ENCODE data around the gene CPA2.

The CPA2 gene

DNA sequence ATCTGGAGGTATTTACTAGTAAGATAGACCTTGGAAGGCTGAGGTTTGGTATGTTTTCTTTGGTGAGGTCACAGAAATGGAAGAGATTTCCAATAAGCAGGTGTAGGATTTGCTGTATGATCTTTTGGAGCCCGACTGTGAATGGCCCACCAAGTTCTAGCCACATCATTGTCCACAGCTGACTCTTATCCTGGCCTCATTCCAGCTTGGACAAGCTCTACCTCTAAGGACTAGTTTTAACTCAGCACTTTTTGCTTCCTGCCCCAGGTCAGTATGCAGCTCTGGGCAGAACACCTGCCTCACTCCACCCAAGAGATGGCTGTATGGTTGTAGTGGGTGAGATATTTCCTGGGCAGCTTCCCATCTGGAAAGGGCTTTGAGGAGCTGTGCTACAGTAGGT lies 20.2 kb downstream of the CPA2 start:
- DNase-seq: no peak

DNA sequence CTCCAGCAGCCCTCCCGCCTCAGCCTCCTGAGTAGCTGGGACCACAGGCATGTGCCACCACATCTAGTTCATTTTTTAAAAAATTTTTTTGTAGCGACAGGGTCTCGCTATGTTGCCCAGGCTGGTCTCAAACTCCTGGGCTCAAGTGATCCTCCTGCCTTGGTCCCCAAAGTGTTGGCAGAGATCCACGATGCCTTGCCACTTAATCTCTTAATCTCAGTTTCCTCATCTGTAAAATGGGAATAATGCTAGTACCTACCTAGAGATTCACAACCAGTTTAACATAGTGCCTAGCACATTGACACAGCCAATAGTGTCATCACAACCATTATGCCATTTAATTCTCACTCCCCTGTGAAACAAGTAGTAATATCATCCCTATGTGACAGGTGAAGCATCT lies 21.5 kb downstream of the CPA2 start:
- DNase-seq: no peak

DNA sequence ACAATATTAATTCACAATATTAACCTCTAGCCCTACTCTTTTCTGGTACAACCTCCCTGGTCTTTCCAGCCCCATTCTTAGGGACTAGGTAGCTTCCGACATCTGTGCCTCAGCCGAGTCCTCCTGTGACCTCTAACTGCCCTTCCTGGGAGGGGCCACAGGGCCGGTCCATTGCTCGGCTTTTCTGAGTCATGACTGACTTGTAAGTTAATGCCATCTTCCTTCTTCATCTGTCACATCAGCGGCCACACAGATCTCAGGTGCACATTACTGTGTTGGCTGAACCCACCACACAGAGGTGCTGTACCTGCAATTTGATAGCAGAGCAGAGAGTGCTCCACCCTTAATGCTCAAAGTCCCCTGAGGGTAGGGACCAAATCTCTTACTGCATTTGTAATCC lies 22.2 kb downstream of the CPA2 start:
- no peak for DNase-seq

DNA sequence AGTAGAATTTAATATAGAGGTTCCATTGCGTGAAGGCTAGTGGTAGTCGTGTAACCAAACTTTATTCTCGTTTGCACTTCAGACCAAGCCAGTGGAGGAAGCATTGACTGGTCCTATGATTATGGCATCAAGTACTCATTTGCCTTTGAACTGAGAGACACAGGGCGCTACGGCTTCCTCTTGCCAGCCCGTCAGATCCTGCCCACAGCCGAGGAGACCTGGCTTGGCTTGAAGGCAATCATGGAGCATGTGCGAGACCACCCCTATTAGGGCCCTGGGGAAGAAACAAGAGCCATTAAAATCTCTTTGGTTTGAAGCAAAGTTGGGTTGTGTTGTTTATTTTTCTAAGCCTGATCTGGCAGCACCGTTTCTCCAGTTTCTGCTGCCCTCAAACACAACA lies 22.8 kb downstream of the CPA2 start:
- no peak for DNase-seq

DNA sequence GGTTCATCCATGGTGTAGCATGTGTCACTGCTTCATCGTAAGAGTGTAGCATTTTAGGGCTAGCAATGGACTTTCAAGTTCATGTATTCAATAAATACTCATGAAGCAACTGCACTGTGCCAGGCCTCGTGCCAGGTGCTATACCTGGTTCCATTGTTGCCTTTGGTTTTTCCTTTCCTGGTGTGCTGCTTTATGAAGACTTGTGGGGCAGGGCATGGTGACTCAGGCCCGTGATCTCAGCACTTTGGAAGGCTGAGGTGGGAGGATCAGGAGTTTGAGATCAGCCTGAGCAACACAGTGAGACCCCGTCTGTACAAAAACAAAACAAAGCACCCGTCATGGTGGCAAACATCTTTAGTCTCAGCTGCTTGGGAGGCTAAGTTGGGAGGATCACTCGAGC lies 24.1 kb downstream of the CPA2 start:
- no peak for DNase-seq

DNA sequence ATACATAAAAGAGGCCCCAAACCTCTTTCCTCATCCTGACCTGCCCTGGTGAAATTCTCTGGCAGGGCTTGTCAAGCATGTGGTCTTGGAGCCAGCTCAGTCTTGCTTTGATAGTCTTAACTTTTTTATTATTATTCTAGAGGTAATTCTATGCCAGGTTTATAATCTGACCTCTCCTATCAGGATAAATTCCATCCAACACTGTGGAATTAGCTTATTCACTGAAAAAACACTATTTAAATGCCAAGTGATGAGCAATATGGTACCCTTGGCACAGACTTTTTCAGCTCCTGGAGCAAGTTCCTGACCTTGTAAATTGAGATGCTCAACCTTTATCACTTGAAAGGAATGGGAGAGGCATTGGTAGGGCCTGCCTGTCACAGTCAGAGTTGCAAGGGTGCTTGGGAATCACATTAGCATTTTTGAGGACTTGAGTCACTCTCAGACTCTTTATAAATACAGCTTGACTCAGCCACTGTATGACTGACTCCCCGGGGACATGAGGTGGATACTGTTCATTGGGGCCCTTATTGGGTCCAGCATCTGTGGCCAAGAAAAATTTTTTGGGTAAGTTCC lies 26.1 kb downstream of the CPA2 start, which contains the start of gene CPA4:
Gene CPA4 (plus strand): TSS at position 480 of the 576 bp plus-strand sequence. CDS start 20 bp downstream, at position 500.
- no peak for DNase-seq

DNA sequence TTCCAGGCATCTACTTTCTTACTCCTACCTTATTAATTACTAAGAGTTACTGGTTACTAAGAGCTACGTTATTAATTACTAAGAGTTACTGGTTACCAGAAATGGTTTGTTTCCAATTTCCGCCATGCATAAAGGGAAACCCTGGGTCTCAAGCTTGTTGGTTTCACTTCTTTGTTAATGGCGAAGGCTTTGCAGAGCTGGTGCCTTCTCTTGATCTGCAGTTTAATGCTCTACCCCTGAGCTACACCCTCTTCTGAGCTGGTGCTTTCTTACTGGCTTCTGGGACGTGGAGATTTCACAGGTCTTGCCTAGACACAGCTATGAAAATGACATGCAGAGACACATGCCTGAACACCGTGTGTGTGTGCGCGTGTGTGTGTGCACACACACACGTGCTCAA lies 26.9 kb downstream of the CPA2 start:
- DNase-seq: no peak

DNA sequence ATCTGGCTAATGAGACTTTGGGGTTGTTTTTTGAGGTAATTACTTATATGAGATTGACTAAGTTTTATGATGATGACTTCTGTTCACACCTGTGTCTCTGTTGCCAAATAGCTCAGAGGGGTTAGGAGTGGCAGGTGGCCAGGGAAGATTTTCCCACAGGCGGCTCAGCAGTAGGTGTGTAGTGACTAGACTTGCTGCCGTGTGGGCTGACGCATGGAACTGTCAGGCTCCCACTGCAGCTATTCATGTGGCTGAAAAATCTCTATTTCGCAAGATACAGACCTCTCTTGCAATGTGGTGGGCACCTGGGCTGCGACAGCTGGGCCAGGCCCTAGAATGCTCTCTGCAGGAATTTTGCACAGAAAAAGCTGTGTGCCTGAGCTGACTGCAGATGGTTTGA lies 27.7 kb downstream of the CPA2 start:
- DNase-seq: no peak

DNA sequence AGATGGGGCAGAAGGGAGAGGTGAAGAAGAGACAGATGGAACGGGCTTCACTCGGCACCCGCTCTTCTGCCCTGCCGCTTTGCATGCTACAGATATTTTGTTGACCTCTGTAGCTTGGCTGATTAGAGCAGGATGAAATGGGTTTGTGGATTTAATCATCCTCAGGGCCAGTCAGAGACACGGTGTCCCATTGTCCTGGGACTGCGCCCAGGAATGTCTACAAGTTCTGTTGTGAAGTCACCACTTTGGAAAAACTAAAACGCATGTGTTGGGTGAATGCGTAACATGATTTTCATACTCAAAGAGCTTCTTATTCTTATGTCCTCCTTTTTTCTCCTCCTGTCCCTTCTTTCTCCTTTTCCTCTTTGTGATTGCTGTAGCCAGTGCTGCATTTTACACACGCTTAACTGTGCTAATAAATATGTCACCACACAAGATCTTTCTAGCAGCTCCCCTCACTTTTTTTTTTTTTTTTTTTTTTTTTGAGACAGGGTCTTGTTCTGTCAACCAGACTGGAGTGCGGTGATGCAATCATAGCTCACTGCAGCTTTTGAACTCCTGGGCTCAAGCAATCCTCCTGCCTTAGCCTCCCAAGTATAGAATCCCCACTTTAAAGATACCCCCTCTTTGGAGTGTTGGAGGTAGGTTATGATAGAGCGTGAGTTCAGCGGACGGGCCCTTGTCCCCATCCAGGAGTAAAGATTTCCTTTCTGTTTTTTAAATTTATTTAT lies 29.7 kb downstream of the CPA2 start:
- DNase-seq: no peak

DNA sequence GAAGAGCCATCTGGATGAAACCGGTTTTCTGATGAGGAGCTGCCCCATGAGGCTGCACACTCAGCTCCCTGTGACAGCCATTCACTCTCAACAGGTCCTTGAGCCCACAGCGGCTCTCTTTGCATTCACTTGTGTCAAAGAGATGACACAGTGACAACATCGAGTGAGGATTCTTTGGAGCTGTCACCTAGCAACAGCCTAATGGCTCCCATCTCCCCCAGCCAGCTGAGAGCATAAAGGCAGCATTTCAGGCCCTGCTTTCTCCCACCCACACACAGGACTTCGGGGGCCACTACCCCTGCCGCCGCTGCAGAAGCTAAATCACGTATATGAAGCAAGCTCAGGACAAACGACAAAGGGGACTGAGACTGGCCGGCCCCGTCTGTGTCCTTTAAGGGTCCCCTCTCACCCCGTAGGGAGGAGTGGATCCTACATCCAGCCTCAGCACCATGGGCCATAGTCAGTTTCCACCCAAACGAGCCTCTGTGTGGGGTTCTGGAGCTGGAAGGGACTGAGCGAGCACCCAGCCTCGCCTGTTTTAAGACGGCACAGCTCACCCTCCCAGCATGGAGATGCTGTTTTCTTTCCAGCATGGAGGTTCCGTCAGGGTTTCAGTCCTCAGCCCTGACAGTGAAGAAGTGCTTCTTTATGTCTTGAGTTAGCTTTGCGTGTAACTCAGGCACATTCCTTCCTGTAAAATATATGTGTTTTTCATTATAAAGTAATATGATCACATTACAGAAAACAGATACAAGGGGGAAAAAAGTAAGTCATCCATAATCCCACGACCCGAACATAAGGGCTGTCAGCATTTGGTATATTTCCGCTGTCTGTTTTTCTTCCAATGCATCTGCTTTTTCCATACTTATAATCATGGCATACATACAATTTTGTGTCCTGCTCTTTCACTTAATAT lies 31.2 kb downstream of the CPA2 start:
- DNase-seq: no peak

DNA sequence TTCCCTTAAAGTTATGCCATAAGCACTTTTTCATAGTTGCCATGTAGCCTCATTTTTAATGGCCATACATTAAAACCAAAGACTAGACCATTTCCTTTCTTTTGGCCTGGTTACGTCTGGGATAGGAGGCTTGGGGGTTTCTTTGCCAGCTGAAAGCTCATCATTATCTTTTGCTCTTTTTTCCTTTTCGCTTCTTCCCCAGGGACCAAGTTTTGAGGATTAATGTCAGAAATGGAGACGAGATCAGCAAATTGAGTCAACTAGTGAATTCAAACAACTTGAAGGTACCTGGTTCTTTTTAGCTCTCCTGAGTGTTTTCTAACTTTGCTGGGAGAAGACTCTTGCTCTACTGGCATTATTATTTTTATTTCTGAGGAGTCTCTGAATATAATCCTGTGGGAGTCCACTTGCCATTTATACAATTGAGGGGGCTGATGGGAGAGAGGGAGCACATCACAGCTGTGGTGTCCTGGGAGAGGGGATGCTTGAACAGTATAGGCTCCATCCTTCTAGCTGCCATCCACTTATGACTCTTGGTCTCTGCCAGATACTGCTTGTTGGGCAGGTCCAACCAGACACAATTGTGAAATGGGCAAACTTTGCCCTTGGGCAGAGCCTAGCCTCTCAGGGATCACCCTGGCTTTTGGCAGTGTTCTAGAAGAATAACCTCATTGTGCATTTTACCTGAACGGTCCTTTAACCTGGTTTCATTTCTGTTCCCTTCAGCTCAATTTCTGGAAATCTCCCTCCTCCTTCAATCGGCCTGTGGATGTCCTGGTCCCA lies 32.1 kb downstream of the CPA2 start:
- DNase-seq: no peak

DNA sequence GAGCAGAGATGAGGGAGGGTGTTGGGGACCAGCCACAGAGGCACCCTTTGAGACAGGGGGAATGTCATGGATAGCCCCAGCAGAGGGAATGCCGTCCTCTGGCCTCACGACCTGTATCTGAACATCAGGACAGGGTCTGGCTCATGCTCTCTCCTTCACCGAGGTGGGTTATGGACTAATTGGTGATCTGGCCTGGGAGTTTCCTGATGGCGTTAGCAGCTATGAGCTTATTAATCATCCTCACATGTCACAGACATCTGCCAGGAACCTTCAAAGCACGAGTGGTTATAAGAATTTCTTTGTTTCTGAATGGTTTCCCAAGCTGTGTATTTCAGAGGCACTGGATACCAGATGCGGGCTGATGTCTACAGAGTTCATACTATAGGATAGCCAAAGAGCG lies 33.2 kb downstream of the CPA2 start:
- no peak for DNase-seq

DNA sequence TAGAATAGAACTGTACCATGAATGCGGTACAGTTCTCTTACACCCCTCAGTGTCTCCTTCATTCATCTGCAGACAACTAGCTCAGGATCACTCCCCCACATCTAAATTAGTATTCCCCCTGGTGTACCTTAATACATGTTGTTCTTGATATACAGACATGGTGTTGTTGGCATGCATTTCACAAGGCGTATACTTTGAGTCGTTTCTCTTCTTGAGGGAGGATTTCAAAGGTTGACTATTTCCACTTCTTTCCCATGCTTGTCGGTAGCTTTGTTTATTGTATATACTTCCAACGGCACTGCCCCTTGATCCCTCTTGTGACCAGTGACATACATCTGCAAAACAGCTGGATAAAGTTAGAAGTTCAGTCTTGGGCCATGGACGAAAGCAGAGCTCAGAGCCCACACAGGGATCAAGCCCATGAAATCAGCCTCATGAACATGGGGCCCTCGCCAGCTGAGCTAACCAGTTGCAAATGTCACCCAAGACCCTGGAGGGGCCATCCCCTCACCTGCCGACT lies 34.9 kb downstream of the CPA2 start:
- no peak for DNase-seq

DNA sequence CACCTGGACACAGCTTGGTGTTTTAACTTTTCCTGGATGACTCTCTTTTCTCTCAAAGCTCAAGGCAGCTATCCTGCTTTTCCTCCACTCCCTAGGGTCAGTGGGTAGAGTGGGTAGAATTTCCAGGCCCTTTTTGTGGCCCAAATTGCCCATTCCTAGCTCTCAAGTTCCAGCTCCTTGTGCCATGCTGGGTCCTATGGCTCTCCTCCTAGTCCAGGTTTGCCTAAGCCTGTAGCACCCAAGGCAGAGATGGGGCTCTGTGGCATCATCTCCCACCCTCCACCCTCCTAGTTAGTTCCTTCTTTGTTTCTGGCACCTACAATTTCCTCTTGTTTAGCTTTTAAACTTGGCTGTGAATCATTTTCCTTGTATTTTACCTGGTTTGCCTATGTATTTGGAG lies 36.0 kb downstream of the CPA2 start:
- DNase-seq: no peak

DNA sequence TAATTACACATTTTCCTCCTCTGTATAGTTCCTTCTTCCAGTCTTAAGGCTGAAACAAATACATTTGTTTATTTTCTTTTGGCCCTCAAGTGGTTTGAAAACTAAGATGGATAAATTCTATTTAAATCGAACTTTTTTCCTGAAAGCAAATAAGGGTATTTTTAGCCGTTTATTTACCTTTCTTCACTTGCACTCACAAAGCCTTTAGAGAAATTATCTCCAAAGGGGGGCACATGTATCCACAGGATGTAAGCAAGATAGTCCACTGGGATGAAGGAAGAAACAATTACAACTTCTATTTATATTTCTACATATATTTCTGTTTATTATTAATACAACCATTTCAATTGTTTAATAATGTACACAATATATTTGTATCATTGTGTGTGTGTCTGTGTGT lies 36.5 kb downstream of the CPA2 start:
- DNase-seq: no peak

DNA sequence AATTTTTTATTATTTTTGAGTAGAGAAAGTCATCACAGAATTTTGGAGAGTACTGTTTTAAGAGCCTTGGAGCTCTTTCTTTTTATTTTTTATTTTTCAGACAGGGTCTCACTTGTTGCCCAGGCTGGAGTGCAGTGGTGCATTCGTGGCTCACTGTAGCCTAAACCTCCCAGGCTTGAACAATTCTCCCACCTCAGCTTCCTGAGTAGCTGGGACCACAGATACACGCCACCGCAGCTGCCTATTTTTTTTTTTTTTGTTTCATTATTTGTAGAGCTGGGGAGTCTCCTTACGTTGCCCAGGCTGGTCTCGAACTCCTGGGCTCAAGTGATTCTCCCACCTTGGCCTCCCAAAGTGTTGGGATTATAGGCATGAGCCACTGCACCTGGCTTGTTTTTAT lies 36.9 kb downstream of the CPA2 start:
- no peak for DNase-seq

DNA sequence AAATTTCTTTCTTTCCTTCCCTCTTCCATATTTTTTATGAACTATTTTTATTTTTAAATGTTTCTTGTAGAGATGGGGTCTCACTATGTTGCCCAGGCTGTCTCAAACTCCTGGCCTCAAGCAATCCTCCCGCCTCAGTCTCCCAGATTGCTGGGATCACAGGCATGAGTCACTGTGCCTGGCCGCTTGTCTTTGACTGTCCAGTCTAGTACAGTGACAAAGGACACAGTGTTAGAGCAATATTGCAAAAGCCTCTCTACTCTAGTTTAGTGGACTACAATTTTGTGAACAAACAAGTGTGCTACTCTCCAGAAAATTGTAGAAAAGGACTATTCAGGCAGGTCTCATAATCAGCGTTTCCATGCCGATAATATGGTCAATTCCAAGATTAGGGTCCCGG lies 37.3 kb downstream of the CPA2 start:
- DNase-seq: no peak

DNA sequence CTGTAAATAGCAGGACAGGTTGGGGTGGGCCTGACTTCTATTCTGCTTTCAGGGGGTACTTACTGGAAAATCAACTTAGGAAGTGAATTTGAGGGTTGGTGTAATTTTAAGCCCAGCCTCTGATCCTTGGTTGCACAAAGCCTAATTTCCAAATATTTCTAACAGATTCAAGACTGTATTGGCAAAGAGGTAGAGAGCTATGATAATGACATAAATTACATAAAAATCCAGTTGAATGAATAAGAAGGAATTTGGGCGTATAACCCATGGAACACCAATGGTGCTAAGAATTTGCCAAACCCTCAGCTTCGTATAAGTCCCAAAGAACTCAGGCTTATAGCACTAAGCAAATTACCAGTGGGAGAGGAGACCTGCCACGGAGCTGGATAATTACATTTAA lies 38.2 kb downstream of the CPA2 start:
- no peak for DNase-seq

DNA sequence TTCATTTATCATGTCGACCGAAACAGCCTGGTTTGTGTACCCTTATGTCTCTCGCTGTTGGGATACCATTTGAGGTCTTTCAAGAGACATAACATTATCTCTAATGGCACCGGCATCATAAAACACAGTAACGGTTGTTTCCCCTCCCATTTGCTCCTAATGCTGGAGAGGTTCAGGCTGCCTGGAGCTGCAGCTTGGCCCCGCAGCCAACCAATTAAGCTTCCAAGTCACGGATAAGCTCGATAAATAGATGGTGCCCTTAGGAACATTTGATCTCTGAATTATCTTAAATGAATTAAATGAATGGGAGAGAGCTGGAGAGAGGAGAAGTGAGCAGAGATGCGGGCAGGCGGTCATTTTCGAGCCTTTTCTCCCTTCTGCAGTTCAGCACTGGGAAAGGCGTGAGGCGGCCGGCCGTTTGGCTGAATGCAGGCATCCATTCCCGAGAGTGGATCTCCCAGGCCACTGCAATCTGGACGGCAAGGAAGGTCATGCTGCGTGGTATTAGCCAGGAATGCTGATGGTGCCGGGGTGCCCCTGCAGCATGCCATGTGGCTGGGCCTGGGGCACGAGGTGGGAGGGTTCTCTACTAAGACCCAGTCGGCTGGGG lies 38.9 kb downstream of the CPA2 start:
- no peak for DNase-seq

DNA sequence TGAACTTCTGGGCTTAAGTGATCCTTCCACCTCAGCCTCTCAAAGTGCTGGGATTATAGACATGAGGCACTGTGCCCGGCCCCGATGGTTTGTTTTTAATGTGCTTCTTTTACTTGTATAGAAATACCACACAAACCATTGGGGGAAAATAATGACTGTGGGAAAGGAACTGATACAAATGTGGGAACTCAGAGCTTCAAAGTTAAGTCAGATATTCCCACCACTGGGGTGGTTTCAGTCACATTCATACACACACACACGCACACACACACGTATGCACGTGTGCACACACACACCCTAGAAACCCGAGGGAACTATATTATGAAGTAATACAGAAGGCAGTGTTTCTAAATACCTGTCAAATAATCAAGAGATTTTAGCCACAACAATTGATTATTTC lies 43.3 kb downstream of the CPA2 start:
- DNase-seq: no peak

DNA sequence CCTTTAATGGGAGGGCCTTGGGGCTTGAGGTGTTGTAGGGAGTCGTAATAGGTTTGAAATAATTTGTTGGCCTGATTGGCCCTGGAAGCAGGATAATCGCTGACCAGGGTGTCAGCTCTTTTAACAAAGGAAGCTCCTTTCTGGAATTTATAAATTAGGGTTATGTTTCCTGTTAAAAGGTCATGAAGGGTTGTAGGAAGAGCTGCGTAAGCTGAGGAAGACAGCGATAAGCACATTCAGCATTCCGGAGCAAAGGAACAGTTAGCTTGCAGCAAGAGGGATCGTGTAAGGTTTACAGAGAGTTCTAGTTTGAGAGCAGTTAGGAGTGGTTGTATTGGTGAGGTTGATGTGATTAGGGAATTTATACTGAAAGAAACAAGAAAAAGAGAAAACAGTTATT lies 47.6 kb downstream of the CPA2 start:
- DNase-seq: no peak

DNA sequence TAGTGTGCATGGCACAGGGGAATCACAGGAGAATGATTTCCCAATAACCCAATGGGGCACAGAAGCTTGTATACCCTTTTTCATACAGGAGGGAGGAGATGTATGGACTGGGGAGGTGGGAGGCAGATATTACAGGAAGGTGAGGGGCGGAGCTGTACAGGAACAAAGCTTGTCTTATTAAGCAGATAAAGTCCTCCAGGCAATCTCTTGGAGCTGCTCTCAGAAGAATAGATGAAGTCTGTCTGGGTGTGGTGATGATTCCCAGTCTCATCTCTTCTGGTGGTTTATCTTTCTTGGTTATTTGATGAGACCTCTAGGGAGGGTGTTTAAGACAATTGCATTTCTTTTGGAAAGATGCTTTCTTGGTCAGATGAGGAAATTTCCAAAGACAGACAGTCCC lies 52.9 kb downstream of the CPA2 start:
- DNase-seq: no peak
